ENCODE results near the gene TTC13. TPM values are rescaled to one million over a fixed set of nuclear protein-coding genes. Genes with fewer than 3 reads are reported as not detected.

Gene TTC13
- total RNA-seq, 1 donor from 2014 or later = 35.4 TPM

DNA sequence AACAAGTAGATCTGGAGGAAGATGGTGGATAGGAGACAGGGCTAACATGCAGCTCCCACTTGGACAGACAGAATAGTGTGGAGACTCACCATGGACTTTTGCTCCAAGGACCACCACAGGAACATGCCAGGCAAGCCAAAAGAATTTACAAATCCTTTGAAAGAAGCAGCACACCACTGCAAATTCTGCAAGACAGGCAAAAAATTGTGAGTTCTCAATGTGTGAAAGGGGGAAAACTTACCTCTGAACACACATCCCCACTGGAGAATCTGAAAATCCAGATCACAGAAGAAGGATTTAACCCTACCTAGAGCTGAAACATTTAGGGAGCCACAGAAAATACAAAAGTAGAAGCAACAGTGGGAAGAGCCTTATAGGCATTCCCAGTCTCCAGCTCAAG, 23.2 kb upstream of the TTC13 start:
- DNase-seq (no peak), ATAC-seq (ENCODE audit: low read depth) (no peak)
- intact Hi-C loops (cut with micrococcal nuclease) = no loop called here
- TF ChIP-seq CTCF (IDR thresholded peaks at IDR 0.05) = no peak
- H3K27me3 Mint-ChIP-seq = no peaks in the 10 kb centered on the region
- H3K36me3 Mint-ChIP-seq (ENCODE audit: low read depth) = peaks cover 34% of the 10 kb centered on the region
- no peaks in the 10 kb centered on the region for H3K4me1 Mint-ChIP-seq
- H3K4me3 Mint-ChIP-seq = no peak overlapping the region
- POLR2A ChIA-PET = no interaction called here
- CTCF ChIA-PET = no interaction called here
- H3K9me3 Mint-ChIP-seq = peaks cover 30% of the 10 kb centered on the region
- no peak overlapping the region for H3K27ac Mint-ChIP-seq

DNA sequence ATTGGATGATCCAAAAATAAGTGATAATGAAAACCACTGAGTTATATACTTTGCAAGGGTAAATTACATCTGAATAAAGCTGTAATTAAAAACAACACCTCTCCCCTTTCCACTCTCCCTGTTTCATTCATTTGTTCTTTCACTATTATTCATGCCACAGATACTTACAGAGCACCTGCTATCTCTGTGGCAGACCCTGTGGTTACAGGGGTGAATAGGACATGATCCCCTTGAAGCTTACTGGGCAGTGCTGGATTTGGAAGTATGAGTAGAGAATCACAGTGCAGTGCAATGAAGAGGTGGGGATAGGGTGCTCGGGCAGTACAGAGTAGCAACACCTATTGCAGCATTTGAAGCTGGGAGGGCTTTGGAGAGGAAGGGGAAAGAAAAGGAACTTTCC, 22.0 kb upstream of the TTC13 start:
- H3K4me3 Mint-ChIP-seq = no peak overlapping the region
- no peaks in the 10 kb centered on the region for H3K4me1 Mint-ChIP-seq
- H3K27ac Mint-ChIP-seq = no peak overlapping the region
- no peaks in the 10 kb centered on the region for H3K27me3 Mint-ChIP-seq
- no peak for TF ChIP-seq CTCF (IDR thresholded peaks at IDR 0.05)
- peaks cover 37% of the 10 kb centered on the region for H3K36me3 Mint-ChIP-seq (ENCODE audit: low read depth)
- intact Hi-C loops (cut with micrococcal nuclease) = no loop called here
- CTCF ChIA-PET = no interaction called here
- DNase-seq (no peak), ATAC-seq (ENCODE audit: low read depth) (no peak)
- H3K9me3 Mint-ChIP-seq = peaks cover 19% of the 10 kb centered on the region
- POLR2A ChIA-PET = no interaction called here

DNA sequence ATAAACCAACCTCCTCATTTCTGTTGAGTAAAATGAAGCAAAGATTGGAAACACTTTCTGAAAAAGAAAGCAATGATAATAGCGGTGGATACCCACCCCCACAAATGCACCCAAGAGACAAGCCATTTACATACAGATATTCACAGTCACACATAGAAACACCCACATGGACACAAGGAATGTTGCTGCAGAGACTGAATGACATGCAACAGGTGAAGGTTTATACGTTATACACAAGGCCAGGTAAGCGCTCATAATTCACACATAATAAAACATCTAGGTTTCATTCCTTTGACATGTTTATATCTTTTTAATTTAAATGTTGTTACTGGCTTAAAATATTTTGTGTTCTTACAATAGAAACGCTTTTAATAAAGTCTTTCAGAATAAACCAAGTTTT, 21.5 kb upstream of the TTC13 start:
- H3K4me3 Mint-ChIP-seq = no peak overlapping the region
- H3K27me3 Mint-ChIP-seq = no peaks in the 10 kb centered on the region
- no peak for DNase-seq
- no peaks in the 10 kb centered on the region for H3K4me1 Mint-ChIP-seq
- ChIA-PET CTCF (no interaction called here), POLR2A (no interaction called here)
- H3K9me3 Mint-ChIP-seq = peaks cover 15% of the 10 kb centered on the region
- no peak overlapping the region for H3K27ac Mint-ChIP-seq
- no peak for TF ChIP-seq CTCF (IDR thresholded peaks at IDR 0.05)
- peaks cover 41% of the 10 kb centered on the region for H3K36me3 Mint-ChIP-seq (ENCODE audit: low read depth)
- intact Hi-C loops (cut with micrococcal nuclease) = no loop called here
- no peak for ATAC-seq (ENCODE audit: low read depth)

- intact Hi-C loops (cut with micrococcal nuclease) = no loop called here
- Mint-ChIP-seq H3K4me3 (no peak overlapping the region), H3K27me3 (no peaks in the 10 kb centered on the region), H3K4me1 (no peaks in the 10 kb centered on the region), H3K9me3 (no peaks in the 10 kb centered on the region), H3K27ac (no peak overlapping the region), H3K36me3 (ENCODE audit: low read depth) (peaks cover 43% of the 10 kb centered on the region)
- ChIA-PET POLR2A (no interaction called here), CTCF (no interaction called here)
- no peak for ATAC-seq (ENCODE audit: low read depth)
- DNase-seq = no peak
- TF ChIP-seq CTCF (IDR thresholded peaks at IDR 0.05) = no peak
Observed at GRCh38 chr1:230994860-230995259, 16.2 kb upstream of the TTC13 start.

DNA sequence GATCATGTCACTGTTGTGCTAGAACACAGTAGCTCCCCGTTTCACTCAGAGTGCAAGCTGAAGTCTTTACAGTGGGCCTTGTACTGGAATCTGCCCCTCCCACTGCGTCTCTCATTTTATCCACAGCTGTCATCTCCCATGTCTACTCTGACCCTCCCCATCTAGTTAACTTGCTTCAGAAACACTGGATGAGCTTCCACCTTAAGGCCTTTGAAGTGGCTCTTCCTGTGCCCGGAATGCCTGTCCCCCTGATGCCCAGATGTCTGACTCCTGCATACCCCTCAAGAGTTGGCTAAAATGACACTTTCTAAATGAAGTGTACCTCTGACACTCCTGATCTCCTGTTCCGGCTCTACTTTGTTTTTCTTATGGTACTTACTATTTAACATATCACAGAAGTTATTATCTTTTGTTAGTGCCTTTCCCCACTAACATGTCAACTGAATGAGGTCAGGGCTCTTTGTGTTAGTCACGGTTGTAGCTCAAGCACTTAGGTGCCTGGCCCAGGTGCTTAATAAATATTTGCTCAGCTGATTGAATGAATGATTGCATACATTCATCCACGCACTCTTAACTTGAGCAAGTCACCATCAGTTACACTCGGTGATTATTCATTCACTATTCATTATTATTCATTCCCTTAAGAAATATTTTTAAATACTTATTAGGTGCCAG, 13.6 kb upstream of the TTC13 start:
- CTCF ChIA-PET = no interaction called here
- Mint-ChIP-seq H3K27me3 (no peaks in the 10 kb centered on the region), H3K4me3 (no peak overlapping the region)

More for the DNA sequence above, 13.6 kb upstream of the TTC13 start:
- intact Hi-C loops (cut with micrococcal nuclease) = no loop called here
- H3K9me3 Mint-ChIP-seq = no peaks in the 10 kb centered on the region
- no peak for TF ChIP-seq CTCF (IDR thresholded peaks at IDR 0.05)
- POLR2A ChIA-PET = no interaction called here
- DNase-seq (no peak), ATAC-seq (ENCODE audit: low read depth) (no peak)
- no peaks in the 10 kb centered on the region for H3K4me1 Mint-ChIP-seq
- peaks cover 55% of the 10 kb centered on the region for H3K36me3 Mint-ChIP-seq (ENCODE audit: low read depth)
- no peak overlapping the region for H3K27ac Mint-ChIP-seq
